22Rv1 (cell line): ENCODE measurements around the gene GNA15.
"Not testable (repeated sequence)": the region's sequence is repeated elsewhere in the genome, so short reads cannot be mapped to it uniquely, and the experiment has no call there.

ENCODE experiments used
- H3K27ac ChIP-seq: fragments of 450-650 bp; 2 replicates; pipeline ENCODE4 v1.5.1; 2017
- ZFX ChIP-seq: fragments of 450-650 bp; IDR thresholded peaks from 2 replicates; pipeline ENCODE4 v1.6.1; 2017; ENCODE audit warnings: antibody characterized with exemption, borderline replicate concordance
- TF ChIP-seq, protein P1 (sequence below): fragments of 450-650 bp; IDR thresholded peaks from 2 replicates; pipeline ENCODE4 v1.5.1; 2017; ENCODE audit warnings: mild to moderate bottlenecking

The GNA15 gene

DNA sequence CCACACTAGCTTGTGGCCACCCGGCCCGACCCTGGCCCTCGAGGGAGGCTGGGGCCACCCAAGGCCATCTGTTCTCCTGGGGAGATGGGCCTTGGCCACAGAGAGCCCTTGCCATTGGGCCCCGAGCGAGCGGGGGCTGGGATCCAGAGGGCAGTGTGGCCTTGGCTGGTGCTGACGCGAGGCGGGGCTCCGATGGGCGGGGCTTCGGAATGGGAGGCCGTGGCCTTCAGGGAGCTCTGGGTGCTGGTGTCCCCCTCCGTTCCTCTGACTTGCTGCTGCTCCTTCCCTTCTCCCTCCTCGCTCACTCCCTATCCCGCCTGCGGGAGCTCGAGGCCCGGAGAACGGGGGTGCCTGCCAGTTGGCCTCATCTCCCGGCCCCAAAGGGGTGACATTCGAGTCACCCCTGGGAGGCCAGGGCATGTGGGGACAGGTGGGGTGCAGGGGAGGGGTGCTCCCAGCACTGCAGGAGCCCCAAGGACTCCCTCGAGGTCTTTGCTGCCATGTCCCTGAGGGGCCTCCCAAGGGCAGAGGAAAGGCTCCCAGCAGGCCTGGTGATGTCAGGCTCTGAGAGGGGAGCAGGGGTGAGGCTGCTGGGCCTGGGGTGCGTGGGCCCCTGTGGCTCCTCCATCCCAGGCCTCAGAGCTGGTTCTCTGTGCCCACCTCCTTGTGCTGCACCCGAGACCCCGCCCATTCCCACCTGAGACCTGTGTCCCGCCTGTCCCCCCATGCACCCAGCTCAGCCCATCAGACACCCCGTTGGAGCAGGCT is 54.1 kb downstream of the GNA15 start:
- no peak for TF ChIP-seq ZFX
- TF ChIP-seq, protein P1, sequence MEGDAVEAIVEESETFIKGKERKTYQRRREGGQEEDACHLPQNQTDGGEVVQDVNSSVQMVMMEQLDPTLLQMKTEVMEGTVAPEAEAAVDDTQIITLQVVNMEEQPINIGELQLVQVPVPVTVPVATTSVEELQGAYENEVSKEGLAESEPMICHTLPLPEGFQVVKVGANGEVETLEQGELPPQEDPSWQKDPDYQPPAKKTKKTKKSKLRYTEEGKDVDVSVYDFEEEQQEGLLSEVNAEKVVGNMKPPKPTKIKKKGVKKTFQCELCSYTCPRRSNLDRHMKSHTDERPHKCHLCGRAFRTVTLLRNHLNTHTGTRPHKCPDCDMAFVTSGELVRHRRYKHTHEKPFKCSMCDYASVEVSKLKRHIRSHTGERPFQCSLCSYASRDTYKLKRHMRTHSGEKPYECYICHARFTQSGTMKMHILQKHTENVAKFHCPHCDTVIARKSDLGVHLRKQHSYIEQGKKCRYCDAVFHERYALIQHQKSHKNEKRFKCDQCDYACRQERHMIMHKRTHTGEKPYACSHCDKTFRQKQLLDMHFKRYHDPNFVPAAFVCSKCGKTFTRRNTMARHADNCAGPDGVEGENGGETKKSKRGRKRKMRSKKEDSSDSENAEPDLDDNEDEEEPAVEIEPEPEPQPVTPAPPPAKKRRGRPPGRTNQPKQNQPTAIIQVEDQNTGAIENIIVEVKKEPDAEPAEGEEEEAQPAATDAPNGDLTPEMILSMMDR: no peak
- no peak overlapping the region for H3K27ac ChIP-seq

DNA sequence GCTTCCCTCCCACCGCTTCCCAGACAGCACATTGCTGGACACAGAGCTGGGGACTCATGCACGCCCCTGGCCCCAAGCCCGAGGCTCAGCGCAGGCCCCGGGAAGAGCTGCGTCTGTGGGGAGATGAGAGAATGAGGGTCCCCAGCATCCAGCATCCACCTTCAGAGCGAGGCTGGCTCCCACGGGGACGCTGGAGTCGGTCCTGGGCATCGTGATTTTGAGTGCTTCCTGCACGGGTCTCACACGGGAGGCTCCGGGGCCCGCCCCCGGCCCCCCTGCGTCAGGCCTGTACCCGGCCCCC is 54.6 kb downstream of the GNA15 start:
- no peak for TF ChIP-seq ZFX
- TF ChIP-seq, protein P1: no peak
- no peak overlapping the region for H3K27ac ChIP-seq

DNA sequence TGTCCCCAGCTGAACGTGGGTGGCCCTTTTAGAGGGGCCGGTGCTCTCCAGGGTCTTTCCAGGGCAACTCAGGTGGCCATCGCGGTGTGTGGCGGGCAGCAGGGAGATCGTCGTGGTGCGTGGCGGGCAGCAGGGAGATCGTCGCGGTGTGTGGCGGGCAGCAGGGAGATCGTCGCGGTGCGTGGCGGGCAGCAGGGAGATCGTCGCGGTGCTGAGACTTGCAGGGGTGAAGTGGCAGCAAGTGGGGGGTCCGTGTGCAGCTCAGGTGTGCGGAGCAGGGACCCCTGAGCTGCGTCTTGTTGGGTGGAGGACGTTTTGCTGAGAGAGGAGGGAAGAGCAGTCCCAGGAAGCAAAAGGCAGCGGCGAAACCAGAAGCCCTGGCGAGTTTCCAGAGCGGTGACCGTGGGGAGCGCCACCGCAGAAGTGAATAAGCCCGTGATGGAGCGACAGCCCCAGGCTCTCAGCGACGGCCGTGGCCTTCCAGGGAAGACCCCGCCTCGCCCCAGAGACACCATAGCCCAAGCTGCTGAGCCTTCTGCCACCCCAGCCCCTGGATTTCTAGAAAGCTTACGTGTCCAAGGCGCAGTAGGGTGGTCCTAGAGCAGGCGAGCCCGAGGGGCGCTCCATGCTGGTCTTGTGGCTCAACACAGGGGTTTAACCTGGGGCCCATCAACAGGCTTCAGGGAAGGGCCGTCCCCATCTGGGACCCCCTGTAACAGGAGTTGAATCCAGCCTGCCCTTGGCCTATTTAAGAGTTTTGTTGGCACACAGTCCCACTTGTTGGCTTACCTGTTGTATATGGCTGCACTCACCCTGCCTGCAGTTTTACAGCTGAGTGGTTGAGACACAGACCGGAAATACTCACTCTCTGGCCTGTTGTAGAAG is 55.3 kb downstream of the GNA15 start:
- TF ChIP-seq, protein P1: no peak
- no peak for TF ChIP-seq ZFX
- H3K27ac ChIP-seq: no peak overlapping the region

DNA sequence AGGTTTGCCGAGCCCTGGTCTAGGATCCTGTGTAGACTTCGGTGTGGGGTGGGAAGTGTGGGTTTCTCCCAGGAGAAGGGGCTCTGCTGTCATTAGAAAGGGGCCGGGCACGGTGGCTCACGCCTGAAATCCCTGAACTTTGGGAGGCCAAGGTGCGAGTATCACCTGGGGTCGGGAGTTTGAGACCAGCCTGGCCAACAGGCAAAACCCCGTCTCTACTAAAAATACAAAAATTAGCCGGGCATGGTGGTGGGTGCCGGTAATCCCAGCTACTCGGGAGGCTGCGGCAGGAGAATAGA is 55.9 kb downstream of the GNA15 start:
- H3K27ac ChIP-seq: not testable (repeated sequence)

DNA sequence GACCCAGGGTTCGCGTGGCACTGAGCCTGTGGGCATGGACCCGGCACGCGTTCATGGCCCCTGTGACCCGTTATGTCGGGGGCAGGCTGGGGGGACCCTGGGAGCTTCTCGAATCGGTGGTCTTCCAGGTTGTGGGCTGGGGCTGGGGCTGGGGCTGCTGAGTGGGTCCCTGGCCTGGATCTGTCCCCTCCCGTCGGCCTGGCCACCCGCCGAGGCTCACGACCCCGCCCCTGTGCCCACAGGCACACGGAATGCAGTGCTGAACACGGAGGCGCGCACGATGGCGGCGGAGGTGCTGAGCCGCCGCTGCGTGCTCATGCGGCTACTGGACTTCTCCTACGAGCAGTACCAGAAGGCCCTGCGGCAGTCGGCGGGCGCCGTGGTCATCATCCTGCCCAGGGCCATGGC is 56.4 kb downstream of the GNA15 start:
- TF ChIP-seq ZFX: no peak
- TF ChIP-seq, protein P1: no peak
- no peak overlapping the region for H3K27ac ChIP-seq

DNA sequence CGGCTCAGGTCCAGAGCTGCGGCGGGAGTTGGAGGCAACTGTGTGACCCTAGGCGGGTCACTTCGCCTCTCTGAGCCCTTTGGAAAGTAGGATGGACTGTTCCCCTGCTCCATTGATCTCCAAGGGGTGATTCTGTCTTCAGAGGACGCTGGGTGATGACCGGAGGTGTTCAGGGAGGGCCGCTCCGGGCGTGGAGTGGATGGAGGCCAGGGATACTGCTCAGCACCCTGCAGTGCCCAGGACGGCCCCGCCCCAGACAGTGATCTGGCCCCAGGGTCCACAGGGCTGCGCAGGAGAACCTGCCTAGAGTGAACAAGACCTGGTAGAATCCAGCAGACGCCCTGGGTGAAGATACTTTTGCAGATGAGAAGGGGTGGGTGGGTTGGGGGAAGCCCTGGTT is 56.9 kb downstream of the GNA15 start:
- TF ChIP-seq, protein P1: no peak
- no peak for TF ChIP-seq ZFX

DNA sequence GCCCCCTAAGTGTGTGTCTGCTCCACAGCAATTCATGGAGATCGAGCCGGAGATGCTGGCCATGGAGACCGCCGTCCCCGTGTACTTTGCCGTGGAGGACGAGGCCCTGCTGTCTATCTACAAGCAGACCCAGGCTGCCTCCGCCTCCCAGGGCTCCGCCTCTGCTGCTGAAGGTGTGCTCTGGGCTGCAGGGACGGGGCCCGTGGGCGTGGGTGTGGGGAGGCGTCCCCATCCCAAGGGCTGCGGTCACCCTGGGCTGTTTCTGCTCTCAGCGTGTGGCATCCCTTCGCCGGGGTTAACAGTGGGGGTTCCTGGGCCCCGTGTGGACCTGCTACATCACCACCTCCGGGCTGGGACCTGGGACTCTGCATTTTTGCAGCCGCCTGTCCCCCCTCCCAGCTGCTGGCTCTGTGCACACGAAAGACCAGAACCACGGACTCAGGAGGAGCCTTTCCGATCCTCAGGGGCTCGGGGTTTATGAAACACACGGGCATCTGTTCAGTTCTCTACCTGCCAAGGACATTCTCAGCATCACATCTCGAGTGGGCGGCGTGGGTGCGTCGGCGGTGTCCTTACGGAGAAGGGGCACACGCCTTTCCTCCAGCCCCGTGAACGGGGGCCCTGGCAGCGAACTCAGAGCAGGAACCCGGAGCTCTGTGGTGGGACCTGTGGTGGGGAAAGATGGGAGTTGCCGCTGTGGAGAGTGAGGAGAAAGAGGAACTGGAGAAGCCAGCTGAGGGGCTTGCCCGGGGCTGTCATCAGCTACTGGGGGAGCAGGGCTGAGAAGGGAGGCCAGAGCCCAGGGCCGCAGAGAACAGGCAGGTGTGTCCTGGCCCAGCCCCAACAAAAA is 57.6 kb downstream of the GNA15 start:
- TF ChIP-seq, protein P1: no peak
- no peak for TF ChIP-seq ZFX

More for the DNA sequence above, 56.9 kb downstream of the GNA15 start:
- no peak overlapping the region for H3K27ac ChIP-seq

More for the DNA sequence above, 57.6 kb downstream of the GNA15 start:
- H3K27ac ChIP-seq: no peak overlapping the region
